Femur (tissue), 1 donor: Measurements from ENCODE around the gene DMRTA1.
"Not testable (repeated sequence)": the region's sequence is repeated elsewhere in the genome, so short reads cannot be mapped to it uniquely, and the experiment has no call there.

Experiments used
- DNase-seq: peaks from one replicate; pipeline ENCODE4 v3.0.0-alpha.2; 2017

The DMRTA1 gene, protein sequence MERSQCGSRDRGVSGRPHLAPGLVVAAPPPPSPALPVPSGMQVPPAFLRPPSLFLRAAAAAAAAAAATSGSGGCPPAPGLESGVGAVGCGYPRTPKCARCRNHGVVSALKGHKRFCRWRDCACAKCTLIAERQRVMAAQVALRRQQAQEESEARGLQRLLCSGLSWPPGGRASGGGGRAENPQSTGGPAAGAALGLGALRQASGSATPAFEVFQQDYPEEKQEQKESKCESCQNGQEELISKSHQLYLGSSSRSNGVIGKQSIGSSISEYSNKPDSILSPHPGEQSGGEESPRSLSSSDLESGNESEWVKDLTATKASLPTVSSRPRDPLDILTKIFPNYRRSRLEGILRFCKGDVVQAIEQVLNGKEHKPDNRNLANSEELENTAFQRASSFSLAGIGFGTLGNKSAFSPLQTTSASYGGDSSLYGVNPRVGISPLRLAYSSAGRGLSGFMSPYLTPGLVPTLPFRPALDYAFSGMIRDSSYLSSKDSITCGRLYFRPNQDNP

GRCh38 chr9:22446589-22446949 is at the start of gene DMRTA1:
DMRTA1 (plus strand) TSS chr9:22446824; CDS start chr9:22447066, 242 bp downstream.
- peak; percentile 92 for DNase-seq

DNA sequence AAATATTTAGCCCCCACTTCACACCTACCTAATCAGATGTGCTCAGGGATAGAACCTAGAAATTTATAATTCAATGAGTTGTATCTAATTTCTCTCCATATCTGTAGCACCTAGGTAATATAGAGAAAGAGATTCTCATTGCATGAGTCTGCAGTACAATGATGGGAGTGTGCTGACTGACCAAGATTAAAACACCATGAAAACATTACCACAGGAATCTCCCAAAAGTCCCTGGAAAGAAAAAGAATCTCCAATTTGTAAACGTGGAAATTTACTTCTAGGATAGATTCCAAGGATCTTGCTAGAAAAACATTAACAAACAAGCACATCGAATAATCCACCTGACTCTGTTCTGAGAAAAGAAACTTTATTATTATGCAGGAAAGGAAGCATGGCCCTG is 45.0 kb upstream of the DMRTA1 start:
- no peak for DNase-seq

- no peak for DNase-seq
Measured at GRCh38 chr9:22405869-22406659, 40.6 kb upstream of the DMRTA1 start.

DNA sequence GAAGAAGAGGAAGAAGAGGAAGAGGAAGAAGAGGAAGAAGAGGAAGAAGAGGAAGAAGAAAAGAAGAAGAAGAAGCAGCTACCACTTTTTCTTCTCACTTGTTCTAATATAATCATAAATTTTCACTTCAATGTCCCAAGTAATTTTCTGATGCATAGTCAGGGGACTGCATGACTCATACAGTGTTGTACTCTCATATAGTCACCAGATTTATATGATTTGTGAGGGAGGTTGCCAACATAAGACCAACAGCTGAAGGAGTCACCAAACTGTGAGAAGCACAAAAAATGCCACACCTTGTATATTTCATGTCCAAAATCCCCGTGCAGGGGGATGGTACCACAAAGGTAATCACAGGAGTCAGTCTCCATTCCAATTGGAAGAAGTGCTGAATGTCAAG is 32.7 kb upstream of the DMRTA1 start:
- no peak for DNase-seq

DNA sequence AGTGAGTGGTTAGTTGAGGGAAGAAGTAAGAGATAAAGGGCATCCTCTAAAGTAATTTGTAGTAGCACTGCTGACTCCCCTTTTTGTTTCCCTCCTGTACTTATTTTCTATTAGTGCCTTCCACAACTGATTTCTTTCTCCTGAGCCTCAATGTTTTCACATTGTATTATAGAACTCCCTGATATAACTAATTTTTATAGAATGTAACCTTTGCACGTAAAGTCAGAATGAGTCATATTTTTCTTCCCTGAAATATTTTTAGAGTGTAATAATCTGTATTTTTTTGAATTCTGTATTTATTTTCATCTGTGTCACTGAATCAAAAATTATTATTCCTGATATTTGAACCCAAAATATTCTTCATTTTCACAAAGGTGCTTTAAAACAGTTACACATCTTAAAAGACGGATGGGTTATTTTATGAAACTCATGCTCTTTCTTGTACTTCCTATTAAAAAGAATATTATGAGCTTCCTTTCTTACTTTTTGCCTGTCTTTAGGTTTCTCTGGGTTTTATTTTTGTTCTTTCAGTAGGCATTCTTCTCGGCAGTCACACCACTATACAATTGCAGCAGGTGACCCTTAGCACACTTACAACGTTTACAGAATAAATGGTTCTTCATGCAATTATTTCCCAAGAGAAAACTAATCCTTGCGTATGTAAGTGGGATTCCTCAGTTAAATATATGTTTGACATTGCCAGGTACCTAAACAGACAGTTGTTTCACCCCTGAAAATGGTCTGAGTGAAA is 30.5 kb upstream of the DMRTA1 start:
- no peak for DNase-seq

- no peak for DNase-seq
Measured at GRCh38 chr9:22416692-22417060, 29.9 kb upstream of the DMRTA1 start.

GRCh38 chr9:22423566-22423965 is 23.1 kb upstream of the DMRTA1 start:
- no peak for DNase-seq

DNA sequence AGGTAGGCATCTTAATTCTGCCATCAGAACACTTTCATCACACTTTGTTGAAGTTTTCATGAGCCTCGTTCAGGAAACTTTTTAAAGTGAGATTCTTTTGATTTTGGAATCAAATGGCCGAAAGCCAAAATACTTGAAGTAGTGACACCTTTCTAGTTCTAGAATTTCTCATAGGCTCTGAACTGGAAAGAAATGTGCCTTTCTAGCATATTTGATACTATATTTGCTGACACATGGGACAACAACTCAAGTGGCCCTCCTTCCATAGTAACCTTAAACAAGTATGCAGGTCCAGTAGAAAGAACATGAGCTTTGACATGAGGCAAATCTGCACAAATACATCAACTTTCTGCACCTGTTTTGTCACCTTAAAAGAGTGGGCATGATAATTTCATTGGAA is 22.0 kb upstream of the DMRTA1 start:
- DNase-seq, result no peak

- no peak for DNase-seq
Measured at GRCh38 chr9:22425551-22425950, 21.1 kb upstream of the DMRTA1 start.

DNA sequence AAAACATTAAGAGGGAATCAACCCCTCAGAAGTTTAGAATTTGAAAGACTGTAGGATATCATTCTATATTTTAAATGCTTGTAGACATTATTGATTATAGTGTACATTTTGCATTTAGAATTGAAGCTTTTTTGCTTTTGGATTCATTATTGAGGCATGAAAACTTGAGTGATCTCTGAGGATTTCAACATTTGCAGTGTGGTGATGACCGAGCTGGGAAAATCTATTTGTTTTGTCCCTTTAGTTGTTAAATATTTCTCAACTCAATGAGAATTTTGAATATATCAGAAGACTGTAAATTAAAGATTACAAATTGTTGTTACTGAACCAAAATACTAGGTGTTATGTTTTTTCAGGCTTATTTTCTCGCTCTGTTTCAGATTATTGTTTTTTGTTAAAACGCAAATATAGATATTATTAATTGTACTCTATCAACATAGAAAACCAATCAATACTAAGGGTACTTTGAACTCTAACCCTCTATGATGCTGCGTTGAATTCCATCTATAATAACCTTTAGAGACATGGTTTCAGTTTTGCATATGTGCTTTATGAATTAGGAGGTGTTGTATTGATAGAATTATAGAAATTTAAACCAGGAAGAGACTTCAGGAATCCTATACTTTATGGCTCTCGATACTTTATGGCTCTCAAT is 19.3 kb upstream of the DMRTA1 start:
- no peak for DNase-seq

DNA sequence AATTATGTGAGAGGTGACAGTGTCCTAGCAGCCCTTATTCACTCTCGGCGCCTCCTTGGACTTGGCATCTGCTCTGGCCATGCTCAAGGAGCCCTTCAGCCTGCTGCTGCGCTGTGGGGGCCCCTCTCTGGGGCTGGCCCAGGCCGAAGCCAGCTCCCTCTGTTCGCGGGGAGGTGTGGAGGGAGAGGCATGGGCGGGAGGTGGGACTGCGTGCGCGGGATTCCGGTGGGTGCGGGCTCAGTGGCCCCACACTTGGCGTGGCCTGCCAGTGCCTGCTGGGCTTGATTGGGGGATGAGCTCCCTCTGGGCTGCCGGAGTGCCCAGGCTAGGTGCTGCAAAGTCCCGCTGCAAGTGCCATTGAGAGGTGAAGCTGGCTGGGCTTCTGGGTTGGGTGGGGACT is 12.9 kb upstream of the DMRTA1 start:
- no peak for DNase-seq

GRCh38 chr9:22435252-22435651 is 11.4 kb upstream of the DMRTA1 start:
- DNase-seq, result not testable (repeated sequence)

GRCh38 chr9:22437461-22438067 is 9.1 kb upstream of the DMRTA1 start:
- DNase-seq, result not testable (repeated sequence)

DNA sequence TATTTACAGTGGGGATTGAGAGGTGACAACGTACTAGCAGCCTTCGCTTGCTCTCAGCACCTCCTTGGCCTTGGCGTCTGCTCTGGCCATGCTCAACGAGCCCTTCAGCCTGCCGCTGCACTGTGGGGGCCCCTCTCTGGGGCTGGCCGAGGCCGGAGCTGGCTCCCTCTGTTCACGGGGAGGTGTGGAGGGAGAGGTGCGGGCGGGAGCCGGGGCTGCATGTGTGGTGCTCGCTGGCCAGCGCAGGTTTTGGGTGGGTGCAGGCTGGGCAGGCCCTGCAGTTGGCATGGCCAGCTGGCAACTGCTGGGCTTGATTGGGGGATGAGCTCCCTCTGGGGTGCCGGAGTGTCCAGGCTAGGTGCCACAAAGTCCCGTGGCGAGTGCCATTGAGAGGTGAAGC is 5.8 kb upstream of the DMRTA1 start:
- DNase-seq, result no peak

- peak; percentile 66 for DNase-seq
Measured at GRCh38 chr9:22446950-22447617, 460 bp downstream of the DMRTA1 start.

DNA sequence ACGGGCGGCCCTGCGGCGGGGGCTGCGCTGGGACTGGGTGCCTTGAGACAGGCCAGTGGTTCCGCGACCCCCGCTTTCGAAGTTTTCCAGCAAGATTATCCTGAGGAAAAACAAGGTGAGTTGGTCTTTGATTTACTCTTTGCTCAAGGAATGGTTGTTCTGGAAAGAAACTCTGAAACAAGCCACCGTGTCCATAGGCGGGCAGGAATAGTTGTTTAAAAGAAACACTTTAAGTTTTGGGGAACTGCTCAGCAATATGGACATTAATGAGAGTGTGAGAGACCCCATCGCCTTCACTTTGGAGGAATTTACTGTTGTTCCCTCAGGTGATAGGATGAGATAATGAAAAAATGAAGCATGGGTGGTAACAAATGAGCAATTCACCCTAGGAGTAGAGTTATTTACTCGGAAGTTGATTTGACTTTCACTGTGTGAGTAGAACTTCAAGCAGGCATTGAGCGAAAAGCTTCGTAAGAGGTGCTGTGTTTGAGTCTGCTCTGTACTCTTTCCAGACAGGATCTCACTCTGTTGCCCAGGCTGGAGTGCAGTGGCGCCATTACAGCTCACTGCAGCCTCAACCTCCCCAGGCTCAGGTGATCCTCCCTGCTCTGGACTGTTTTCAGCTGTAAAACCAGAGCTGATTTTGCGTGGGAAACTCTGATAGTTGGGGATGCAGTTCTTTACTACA is 1.1 kb downstream of the DMRTA1 start:
- no peak for DNase-seq

DNA sequence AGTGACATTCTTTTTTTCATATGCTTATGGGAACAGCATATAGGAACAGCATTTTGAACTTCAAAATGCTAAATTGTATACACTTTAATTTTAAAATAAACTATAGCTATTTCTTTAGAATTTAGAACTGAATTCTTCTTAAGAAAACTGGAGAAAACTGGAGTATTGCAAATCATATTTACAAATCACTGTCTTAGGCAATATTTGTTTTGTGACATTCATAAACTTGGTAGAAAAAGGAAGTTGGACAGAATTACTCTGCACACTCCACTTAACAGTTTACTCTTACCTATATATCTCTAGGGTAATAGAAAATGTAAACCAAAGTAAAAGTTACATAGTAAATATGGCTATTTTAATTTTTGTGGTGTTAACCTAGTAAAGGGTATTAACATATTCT is 3.1 kb downstream of the DMRTA1 start:
- DNase-seq, result no peak

DNA sequence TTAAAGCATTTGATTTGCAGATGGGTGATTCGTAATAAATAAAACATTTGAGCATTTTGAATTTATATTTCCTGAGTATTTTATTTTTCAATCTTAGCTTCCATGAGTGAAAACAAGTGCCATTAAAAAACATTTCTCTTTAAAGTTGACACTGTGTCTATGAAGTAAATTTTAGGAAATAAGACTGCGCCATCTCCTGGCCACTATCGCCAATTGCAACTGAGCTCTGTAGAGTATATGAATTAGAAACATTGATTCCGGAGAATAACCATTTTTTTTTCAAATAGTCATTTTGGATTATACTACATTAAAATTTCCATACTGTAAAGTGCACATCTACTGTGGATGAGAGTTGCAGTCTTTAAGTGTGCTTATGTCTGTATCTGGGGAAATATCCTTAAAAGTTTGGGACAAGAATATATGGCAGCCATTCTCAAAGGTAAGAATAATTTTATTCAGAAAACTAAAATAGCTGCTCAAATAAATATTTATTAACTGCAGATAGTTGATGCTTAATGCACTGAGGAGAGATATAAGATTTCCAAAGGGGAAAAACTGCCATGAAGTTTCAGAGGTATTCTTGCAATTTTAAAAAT is 5.9 kb downstream of the DMRTA1 start:
- DNase-seq, result peak; percentile 24

- DNase-seq, result no peak
Measured at GRCh38 chr9:22454016-22454415, 7.4 kb downstream of the DMRTA1 start.

GRCh38 chr9:22455181-22455580 is 8.6 kb downstream of the DMRTA1 start:
- DNase-seq, result no peak

GRCh38 chr9:22457448-22457847 is 10.8 kb downstream of the DMRTA1 start:
- DNase-seq, result no peak
